Ovary (tissue), 3 donors: ENCODE measurements around the gene CLSTN1.

Source experiments
- CTCF ChIP-seq, 3 donors: fragments of 450-650 bp in 2 of 3; fragments of 200-600 bp in 1 of 3; IDR thresholded peaks; one replicate each; pipeline versions ENCODE4 v1.5.1 to v1.8.0; 2016 to 2022; ENCODE audit warnings: antibody characterized with exemption in 3 of 3, mild to moderate bottlenecking in 1 of 3
- POLR2A ChIP-seq: fragments of 450-650 bp; IDR thresholded peaks from one replicate; pipeline ENCODE4 v1.6.1; 2017; ENCODE audit warnings: antibody characterized with exemption, mild to moderate bottlenecking, moderate library complexity
- donor health status: DM: no; HTN: no; CAD: no.

GRCh38 chr1:9718006-9718680, 105.6 kb downstream of the CLSTN1 start:
- TF ChIP-seq CTCF (IDR thresholded peaks at IDR 0.05) = no peak
- no peak for TF ChIP-seq POLR2A
